AG09309 (cell line): ENCODE data around the gene SNU13.
"Not testable (repeated sequence)": the region's sequence is repeated elsewhere in the genome, so short reads cannot be mapped to it uniquely, and the experiment has no call there.

Experiments
- DNase-seq: peaks from one replicate; pipeline ENCODE4 v3.0.0-alpha.2; 2010; ENCODE audit warnings: low read depth
- H3K4me3 ChIP-seq: 2 replicates; pipeline ENCODE4 v1.5.1; 2011; ENCODE audit warnings: mild to moderate bottlenecking, low read depth, low read length, moderate library complexity; ENCODE audit not compliant: control insufficient read depth
- TF ChIP-seq, protein P1 (sequence below): IDR thresholded peaks from 2 replicates; pipeline ENCODE4 v1.5.1; 2011; ENCODE audit warnings: mild to moderate bottlenecking, low read depth, low read length, inconsistent platforms; ENCODE audit not compliant: insufficient read depth, control insufficient read depth; ENCODE audit errors: missing control alignments

The SNU13 gene

DNA sequence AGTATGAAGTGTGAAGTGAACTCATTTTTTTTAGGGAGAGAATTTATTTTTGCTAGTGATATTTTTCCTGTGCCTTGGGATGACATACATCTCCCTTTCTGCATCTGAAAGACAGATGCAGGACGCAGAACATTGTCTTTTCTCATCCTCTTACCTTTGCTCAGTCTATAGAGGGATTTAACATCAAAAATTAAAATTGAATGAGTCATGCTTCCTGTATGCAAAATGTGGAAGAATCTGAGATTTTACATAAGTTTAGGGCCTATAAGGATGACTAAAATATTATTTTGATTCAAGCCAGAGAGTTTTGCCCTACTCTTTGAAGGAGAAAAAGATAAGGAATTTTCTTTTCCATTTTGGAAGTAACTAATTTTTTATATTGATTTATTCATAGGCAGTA lies 40.2 kb downstream of the SNU13 start:
- TF ChIP-seq, protein P1, sequence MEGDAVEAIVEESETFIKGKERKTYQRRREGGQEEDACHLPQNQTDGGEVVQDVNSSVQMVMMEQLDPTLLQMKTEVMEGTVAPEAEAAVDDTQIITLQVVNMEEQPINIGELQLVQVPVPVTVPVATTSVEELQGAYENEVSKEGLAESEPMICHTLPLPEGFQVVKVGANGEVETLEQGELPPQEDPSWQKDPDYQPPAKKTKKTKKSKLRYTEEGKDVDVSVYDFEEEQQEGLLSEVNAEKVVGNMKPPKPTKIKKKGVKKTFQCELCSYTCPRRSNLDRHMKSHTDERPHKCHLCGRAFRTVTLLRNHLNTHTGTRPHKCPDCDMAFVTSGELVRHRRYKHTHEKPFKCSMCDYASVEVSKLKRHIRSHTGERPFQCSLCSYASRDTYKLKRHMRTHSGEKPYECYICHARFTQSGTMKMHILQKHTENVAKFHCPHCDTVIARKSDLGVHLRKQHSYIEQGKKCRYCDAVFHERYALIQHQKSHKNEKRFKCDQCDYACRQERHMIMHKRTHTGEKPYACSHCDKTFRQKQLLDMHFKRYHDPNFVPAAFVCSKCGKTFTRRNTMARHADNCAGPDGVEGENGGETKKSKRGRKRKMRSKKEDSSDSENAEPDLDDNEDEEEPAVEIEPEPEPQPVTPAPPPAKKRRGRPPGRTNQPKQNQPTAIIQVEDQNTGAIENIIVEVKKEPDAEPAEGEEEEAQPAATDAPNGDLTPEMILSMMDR: no peak
- no peak for DNase-seq
- no peak overlapping the region for H3K4me3 ChIP-seq

GRCh38 chr22:41647771-41648170 lies 40.9 kb downstream of the SNU13 start:
- no peak for DNase-seq
- TF ChIP-seq, protein P1: no peak
- no peak overlapping the region for H3K4me3 ChIP-seq

DNA sequence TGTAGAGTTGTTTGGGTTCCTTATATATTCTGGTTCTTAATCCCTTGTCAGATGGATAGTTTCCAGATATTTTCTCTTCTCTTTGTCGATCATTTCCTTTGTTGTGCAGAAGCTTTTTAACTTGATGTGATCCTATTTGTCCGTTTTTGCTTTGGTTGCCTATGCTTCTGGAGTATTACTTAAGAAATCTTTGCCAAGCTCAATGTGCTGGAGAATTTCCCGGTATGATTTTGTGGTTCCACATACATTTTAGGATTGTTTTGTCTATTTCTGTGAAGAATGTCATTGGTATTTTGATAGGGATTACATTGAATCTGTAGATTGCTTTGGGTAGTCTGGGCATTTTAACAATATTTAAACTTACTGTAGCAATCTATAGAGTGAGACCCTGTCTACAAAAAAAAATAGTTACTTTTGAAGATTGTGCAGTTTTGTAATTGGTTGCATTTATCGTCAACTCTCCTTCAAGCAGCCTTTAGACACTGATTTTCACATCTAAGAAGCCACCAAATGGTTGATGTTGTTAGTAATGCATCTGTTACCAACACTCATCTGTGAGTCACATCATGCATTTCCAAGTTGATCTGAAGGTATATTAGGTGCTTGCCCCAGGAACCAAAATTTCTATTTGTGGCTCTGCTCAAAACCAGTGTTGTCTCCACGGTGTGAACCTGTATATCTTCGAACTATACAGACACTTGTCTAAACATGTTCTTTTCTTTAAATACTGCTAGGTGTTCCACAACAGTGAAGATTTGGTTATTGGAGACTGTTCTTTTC lies 46.1 kb downstream of the SNU13 start:
- H3K4me3 ChIP-seq: no peak overlapping the region
- TF ChIP-seq, protein P1: no peak
- no peak for DNase-seq

- TF ChIP-seq, protein P1: no peak
- no peak overlapping the region for H3K4me3 ChIP-seq
- no peak for DNase-seq
Observed at GRCh38 chr22:41641854-41642253, 46.8 kb downstream of the SNU13 start.

- DNase-seq: no peak
- TF ChIP-seq, protein P1: no peak
- no peak overlapping the region for H3K4me3 ChIP-seq
Observed at GRCh38 chr22:41638748-41639147, 49.9 kb downstream of the SNU13 start.

DNA sequence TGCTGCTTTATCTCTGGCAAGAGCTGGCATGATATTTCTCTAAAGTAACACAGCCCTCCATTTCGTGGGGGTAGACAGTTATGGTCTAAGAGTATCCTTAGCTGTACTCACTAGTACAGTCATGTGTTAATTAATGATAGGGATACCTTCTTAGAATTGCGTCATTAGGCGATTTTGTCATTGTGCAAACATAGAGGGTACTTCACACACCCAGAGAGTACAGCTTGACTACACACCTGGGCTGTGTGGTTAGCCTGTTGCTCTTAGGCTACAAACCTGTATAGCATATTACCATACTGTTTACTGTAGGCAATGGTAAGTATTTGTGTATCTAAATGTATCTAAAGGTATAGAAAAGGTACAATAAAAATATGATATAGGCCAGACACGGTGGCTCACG lies 50.5 kb downstream of the SNU13 start:
- H3K4me3 ChIP-seq: no peak overlapping the region
- DNase-seq: no peak
- TF ChIP-seq, protein P1: no peak

DNA sequence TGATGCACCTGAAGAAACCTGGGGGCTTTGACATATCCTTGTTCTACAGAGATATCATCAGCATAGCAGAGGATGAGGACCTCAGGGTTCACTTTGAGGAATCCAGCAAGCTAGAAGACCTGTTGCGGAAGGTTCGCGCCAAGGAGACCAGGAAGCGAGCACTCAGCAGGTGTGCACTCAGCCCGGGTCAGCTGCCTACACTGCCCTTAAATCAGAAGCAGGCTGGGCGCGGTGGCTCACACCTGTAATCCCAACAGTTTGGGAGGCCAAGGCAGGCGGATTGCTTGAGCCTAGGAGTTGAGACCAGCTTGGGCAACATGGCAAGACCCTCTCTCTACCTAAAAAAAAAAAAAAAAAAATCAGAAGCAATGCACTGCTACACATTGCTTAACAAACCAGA lies 51.0 kb downstream of the SNU13 start:
- DNase-seq, H3K4me3 ChIP-seq: not testable (repeated sequence)
